Measurements from ENCODE around the gene PHF19.

The PHF19 gene

DNA sequence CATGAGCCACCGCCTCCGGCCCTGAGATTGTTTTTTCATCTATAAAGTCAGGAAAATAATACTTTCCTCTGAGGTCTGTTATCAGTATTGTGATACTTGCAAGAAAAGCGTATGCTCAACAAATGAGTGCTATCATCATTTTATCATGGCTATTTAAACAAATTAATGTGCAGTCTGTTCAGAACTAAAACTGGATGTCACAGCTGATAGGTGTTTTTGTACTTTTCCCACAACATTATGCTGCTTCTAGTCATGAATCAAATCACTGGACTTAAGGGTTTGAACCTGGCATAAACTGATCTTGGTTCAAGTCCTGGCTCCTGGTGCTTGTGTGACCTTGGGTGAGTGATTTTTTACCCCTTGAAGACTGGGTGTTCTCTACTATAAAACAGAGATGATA, 21.4 kb upstream of the PHF19 start:
- TF ChIP-seq, protein P1, sequence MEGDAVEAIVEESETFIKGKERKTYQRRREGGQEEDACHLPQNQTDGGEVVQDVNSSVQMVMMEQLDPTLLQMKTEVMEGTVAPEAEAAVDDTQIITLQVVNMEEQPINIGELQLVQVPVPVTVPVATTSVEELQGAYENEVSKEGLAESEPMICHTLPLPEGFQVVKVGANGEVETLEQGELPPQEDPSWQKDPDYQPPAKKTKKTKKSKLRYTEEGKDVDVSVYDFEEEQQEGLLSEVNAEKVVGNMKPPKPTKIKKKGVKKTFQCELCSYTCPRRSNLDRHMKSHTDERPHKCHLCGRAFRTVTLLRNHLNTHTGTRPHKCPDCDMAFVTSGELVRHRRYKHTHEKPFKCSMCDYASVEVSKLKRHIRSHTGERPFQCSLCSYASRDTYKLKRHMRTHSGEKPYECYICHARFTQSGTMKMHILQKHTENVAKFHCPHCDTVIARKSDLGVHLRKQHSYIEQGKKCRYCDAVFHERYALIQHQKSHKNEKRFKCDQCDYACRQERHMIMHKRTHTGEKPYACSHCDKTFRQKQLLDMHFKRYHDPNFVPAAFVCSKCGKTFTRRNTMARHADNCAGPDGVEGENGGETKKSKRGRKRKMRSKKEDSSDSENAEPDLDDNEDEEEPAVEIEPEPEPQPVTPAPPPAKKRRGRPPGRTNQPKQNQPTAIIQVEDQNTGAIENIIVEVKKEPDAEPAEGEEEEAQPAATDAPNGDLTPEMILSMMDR (IDR thresholded peaks at IDR 0.05; ENCODE audit: insufficient read depth, low read depth, low read length, missing control alignments), result no peak
- no peak for DNase-seq (ENCODE audit: low read depth)
- no peak overlapping the region for H3K4me3 ChIP-seq (ENCODE audit: low read length)

DNA sequence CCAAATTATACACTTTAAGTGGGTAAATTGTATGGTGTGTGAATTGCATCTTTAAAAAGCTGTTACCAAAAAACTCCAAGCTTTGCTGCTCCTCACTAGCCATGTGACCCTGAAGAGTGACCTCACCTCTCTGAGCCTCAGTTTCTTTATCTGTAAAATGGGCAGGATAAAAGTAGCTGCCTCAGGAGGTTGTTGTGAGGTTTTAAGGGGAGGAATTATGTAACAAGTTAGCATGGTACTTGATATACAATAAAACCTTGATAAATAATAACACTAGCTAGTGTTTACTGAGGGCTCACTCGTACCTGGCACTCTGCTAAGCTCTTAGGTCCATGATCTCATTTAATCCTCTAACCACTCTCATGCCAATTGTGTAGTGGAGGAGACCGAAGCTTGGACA, 19.0 kb upstream of the PHF19 start:
- no peak for DNase-seq (ENCODE audit: low read depth)
- H3K4me3 ChIP-seq (ENCODE audit: low read length), result no peak overlapping the region
- TF ChIP-seq, protein P1 (IDR thresholded peaks at IDR 0.05; ENCODE audit: insufficient read depth, low read depth, low read length, missing control alignments), result no peak

DNA sequence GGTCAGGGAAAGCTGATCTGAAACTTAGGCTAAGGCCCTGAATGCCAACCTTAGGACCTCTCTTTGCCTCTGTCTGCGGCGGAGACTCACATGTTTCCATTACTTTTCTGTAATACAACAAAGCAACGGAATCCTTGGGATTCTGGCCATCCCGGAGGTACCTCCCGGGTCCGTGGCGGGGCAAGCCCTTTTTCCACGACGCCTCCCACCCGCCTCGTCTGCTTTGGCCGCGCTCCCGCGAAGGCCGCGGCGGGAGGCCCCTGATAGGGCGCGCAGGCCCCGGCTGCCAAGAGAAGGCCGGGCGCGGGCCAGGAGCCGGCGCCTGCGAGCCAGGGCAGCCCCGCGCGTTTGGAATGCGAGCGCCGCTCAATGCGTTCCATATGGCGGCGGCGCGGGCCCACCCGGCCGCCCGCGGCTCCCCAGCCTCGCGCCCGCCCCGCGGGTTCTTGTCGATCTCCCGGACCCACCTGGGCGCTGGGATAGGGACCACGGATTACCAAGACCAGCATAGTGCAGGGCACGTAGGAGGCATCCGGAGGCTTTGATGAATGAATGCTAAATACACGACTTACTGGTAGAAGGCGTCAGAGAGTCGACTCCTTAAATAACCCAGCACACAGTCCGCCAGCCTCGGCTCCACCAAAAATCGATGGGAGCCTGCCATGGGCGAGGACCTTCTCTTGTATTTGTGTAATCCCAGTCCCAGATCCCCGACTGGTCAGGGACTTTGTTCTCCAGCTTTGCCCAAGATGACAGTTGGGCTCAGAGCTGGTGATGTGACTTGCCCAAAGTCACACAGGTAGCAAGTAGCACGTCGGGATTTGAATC, 17.5 kb upstream of the PHF19 start:
- TF ChIP-seq, protein P1 (IDR thresholded peaks at IDR 0.05; ENCODE audit: insufficient read depth, low read depth, low read length, missing control alignments), result no peak
- H3K4me3 ChIP-seq (ENCODE audit: low read length), result no peak overlapping the region
- DNase-seq (ENCODE audit: low read depth), result no peak

DNA sequence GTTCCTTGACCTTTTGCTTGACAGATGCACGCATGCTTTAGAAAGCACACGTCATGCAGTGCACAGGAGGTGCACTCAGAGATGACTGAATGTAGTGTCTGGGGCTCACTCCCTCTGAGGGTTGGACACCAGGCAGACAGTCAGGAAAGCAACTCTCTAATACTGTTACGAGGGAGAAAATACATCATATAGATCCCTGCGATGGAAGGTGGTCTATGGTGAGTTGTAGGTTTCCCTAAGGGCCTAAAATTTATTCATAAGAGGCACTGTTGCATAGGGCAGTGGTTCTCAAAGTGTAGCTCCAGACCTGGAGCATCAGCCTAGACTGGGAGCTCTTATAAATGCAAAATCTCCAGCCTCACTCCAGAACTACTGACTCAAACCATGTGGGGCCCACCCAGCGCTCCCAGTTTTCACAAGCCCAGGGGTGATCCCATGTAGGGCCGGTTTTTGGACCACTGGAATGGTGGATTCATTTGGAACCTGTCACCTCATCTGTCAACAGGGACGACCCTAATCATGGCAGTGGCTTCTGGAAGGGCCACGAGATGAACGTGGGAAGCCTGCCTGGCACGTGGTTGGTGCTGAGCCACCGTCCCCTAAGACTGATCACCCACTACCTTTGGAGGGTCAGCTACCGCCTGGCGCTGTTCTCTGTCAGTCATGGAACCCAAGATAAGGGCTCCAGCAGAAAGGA, 16.8 kb upstream of the PHF19 start:
- DNase-seq (ENCODE audit: low read depth), result no peak
- TF ChIP-seq, protein P1 (IDR thresholded peaks at IDR 0.05; ENCODE audit: insufficient read depth, low read depth, low read length, missing control alignments), result no peak
- H3K4me3 ChIP-seq (ENCODE audit: low read length), result no peak overlapping the region

DNA sequence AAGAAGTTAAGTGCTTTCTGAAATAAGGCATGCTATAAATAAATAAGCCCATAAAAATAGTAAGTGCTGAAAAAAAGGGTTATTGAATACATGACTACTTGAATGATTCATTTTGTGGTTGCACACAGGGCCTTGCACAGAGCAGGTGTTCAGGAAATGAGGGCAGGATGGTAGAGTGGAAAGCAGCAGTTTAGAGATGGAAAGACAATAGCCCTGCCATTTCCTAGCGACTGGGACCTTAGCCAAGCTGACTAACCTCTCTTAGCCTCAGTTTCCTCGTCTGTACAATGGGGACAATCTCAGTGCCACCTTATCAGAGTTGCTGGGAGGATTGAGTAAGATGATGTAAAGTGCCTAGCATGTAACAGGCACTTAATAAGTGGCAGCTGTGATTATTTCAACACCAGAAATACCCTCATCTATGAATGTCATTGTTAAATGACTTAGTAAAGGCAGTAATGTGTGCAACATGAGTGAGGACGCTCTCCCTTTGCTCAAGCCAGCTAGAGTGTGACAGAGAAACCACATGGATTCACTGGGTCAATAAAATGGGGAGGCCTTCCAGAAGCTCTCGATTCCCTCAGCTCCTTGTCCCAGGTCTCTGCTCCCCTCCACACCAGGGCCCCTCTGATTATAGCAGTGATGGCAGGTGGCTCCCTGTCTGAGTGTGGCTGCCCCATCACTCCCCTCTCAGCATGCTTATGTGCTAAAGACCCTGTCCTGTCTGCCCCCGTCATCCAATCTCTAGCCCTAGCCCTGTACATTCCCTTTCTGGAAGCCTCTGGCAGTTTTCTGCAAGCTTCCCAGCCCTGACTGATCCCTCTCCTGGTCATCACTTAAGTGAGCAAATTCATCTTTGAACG, 16.0 kb upstream of the PHF19 start:
- DNase-seq (ENCODE audit: low read depth), result peak; percentile 81
- TF ChIP-seq, protein P1 (IDR thresholded peaks at IDR 0.05; ENCODE audit: insufficient read depth, low read depth, low read length, missing control alignments), result no peak
- no peak overlapping the region for H3K4me3 ChIP-seq (ENCODE audit: low read length)

DNA sequence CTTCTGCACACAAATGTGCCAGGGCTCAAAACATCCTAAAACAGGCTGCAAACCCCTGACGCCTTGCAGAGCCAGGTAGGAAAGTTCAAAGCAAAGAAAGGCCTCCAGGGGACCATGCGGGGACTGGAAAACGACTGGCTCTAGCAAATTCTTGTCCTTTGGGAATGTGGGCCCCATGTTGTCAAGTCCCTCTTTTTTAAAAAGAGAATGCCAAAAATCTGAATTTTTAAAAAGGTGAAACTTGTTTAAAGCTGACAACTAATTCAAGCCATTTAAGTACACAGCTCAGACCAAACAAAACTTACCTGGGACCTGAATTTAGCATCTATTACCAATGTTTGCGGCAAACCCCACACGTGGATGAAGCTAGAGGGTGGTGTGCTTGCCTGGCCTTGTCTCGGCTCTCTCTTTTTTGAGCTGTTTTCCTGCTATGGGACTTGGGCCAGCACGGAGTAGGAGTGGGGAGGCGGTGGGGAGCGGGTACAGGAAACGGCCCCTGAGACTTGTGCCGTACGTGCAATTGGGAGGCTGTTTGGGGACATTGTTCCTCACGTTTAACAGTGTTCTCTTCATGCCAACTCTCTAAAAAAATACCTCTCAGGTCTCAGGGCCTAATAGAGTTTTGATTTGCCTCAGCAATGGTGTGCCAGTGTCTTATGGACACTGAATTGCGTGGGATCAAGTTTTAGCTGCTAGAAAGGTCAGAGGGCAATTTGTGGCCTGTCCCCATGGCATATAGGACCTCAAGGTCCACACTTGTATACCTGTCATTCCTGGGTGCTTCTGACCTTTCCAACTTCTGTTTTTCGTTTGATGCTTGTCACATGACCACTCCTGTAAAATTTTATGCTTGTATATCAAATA, 15.1 kb upstream of the PHF19 start:
- TF ChIP-seq, protein P1 (IDR thresholded peaks at IDR 0.05; ENCODE audit: insufficient read depth, low read depth, low read length, missing control alignments), result no peak
- DNase-seq (ENCODE audit: low read depth), result no peak
- no peak overlapping the region for H3K4me3 ChIP-seq (ENCODE audit: low read length)

Measured in epithelial cell of esophagus (primary cell).